Measurements from ENCODE around the gene RNF10. TPM values are rescaled to one million over a fixed set of nuclear protein-coding genes. Genes with fewer than 3 reads are reported as not detected.
A peak's percentile ranks its signal among the peaks of the same experiment; 100 is the strongest.

Gene RNF10
- total RNA-seq, 1 donor from 2014 or later: 331 TPM

- intact Hi-C loops (cut with DNase I): no loop called here
- DNase-seq (ENCODE audit: low spot score) (no peak), ATAC-seq (no peak)
These were observed 29.3 kb downstream of the RNF10 start for GRCh38 chr12:120563495-120563894.

GRCh38 chr12:120571299-120571698, 37.1 kb downstream of the RNF10 start:
- intact Hi-C loops (cut with DNase I): no loop called here

GRCh38 chr12:120573560-120573959, 39.4 kb downstream of the RNF10 start:
- no peak for ATAC-seq
- DNase-seq (ENCODE audit: low spot score): no peak
- intact Hi-C loops (cut with DNase I): no loop called here

More at GRCh38 chr12:120571299-120571698, 37.1 kb downstream of the RNF10 start:
- no peak for ATAC-seq
- no peak for DNase-seq (ENCODE audit: low spot score)

GRCh38 chr12:120574106-120574505, 40.0 kb downstream of the RNF10 start:
- ATAC-seq (no peak), DNase-seq (ENCODE audit: low spot score) (no peak)
- intact Hi-C loops (cut with DNase I): no loop called here

- no peak for ATAC-seq
- intact Hi-C loops (cut with DNase I): no loop called here
- no peak for DNase-seq (ENCODE audit: low spot score)
These were observed 45.0 kb downstream of the RNF10 start for GRCh38 chr12:120579179-120579578.

DNA sequence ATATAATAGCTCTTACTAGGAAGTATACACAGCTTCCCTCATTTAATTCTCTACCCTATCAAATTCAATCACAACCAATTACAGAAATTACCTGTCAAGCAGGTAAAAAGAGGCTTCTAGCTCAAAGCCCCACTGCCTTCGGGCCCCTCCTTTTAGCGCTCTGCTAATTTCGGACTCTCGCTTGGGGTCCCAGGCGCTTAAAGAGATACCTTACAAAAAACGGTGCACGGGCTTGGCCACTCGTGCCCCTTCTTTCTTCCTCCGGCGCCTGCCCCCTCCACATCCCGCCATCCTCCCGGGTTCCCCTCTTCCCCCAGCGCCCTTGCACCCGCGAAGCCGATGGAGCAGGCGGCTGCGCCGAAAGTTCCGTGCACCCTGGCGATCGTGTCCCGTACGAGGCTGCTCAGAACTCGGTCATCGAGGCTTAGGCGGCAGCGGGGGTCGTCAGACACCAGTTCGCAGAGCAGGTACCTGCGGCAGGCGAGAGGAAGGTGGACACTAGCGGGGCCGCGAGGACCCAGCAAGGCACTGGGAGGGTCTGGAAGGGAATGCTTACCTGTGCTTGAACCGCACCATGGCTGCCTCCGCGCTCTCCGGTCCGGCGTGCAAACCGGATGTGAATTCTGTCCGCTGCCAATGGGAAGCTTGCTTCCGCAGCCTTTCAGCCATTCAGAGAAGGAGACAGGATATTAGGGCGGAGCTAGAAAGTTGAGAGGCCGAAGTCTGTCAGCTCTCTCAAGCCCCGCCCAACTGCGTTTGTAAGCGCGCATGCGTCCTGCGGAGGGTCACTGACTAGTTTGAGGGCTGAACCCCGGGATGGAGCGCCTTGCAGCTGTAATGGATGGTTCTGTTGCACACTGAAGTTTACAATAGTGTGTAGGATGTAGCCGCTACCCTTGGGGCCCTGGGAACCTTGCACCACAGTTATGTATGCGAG, 46.9 kb downstream of the RNF10 start, which contains the start of gene POP5:
TSS of gene POP5 (minus strand) at position 616 of the 937 bp plus-strand sequence. CDS start at position 576, 40 bp downstream.
- intact Hi-C loops (cut with DNase I): loop anchor here (10.0 kb wide), 1 partner anchor 64 kb away; the partner anchor contains the start of gene CABP1
- ATAC-seq: peak; percentile 98
- peak; percentile 97 for DNase-seq (ENCODE audit: low spot score)

DNA sequence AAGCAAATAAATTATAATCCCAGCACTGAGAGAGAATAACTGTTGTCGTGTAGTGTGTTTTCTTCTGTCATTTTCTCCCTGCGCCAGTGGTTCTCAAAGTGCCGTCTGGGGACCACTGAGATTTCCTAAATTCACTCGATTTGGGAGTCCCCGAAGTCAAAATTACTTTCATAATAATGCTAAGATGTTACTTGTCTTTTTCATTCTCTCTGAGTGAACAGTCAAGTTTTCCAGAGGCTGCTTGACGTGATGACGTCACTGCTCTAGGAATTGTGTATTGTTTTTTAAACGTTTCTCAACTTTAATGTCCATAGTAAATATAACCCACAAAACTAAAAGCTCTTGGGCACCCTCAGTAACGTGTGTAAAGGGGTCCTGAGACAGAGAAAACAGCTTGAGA, 47.8 kb downstream of the RNF10 start:
- ATAC-seq (no peak), DNase-seq (ENCODE audit: low spot score) (no peak)
- intact Hi-C loops (cut with DNase I): loop anchor here (10.0 kb wide), 1 partner anchor 63 kb away; the partner anchor contains the start of gene CABP1

GRCh38 chr12:120583478-120584030, 49.4 kb downstream of the RNF10 start:
- intact Hi-C loops (cut with DNase I): loop anchor here (10.0 kb wide), 1 partner anchor 61 kb away; the partner anchor contains the start of gene CABP1
- DNase-seq (ENCODE audit: low spot score): peak; percentile 87
- ATAC-seq: peak; percentile 44

GRCh38 chr12:120584343-120585149, 50.4 kb downstream of the RNF10 start:
- intact Hi-C loops (cut with DNase I): loop anchor here (10.0 kb wide), 1 partner anchor 60 kb away; the partner anchor contains the start of gene CABP1
- DNase-seq (ENCODE audit: low spot score): peak; percentile 62
- peak; percentile 31 for ATAC-seq

DNA sequence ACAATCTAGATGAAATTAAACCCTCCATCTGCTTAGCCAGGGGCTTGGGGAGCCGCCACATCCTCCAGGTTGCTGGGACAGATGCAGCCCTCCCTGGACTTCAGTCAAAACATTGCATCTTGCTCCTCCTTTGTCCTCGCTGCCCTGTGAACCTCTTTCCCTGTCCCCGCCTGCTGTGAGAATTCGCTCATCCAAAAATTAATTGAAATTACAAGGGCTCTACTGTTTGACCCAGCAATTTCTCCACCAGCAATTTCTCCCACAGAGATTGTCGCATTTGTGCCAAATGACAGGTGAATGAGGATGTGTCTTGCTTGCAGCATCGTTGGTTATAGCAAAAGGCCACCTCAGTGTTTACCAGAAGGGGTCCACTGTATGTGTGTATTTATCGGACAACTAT, 52.0 kb downstream of the RNF10 start:
- ATAC-seq: no peak
- intact Hi-C loops (cut with DNase I): loop anchor here (10.0 kb wide), 1 partner anchor 59 kb away; the partner anchor contains the start of gene CABP1
- no peak for DNase-seq (ENCODE audit: low spot score)

GRCh38 chr12:120586860-120587259, 52.7 kb downstream of the RNF10 start:
- intact Hi-C loops (cut with DNase I): loop anchor here (10.0 kb wide), 1 partner anchor 58 kb away; the partner anchor contains the start of gene CABP1
- DNase-seq (ENCODE audit: low spot score): no peak
- no peak for ATAC-seq

- ATAC-seq (no peak), DNase-seq (ENCODE audit: low spot score) (no peak)
- intact Hi-C loops (cut with DNase I): loop anchor here (10.0 kb wide), 1 partner anchor 56 kb away; the partner anchor contains the start of gene CABP1
These were observed 54.2 kb downstream of the RNF10 start for GRCh38 chr12:120588371-120588770.

DNA sequence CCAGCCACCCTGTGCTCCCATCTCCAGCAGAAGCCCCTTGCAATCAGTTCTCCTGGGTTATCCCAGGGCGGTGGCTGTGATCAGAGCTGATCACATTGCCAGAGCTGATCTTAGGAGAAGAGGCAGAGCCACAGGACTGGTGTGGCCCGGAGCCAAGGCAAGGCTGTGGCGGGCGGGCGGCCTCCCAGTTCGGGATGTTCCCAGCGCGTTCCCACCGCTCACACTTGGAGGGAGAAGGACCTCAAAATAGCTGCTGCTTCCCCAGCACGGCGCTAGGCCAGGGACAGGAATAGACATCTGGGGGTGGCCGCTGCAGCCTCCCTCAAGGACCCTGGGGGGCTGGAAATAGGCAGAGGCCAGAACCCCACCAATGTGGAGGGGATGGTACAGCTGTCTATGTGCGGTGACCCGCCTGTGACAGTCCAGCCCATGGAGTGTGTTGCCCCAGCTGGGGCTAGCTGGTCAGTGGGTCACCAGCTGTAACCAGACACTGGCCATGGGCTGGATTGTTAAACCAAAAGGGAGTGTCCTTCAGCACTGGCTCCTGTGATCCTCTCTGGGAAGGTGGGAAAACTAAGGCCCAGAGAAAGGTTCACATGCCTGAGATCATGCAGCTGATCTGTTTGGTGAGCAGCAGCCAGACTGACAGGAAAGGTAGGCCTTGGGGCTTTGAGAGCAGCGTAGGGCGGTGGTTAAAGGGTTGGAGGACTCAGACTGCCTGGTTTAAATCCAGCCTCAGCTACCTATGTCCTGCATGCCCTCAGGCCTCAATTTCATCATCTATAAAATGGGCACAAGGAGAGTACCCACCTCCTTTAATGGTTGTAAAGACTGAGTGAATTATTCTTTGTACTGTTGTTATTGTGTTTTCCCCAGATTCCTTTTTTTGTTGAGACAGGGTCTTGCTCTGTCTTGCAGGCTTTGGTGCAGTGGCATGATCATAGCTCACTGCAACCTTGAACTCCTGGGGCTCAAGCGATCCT, 55.1 kb downstream of the RNF10 start:
- intact Hi-C loops (cut with DNase I): loop anchor here (10.0 kb wide), 1 partner anchor 56 kb away; the partner anchor contains the start of gene CABP1
- DNase-seq (ENCODE audit: low spot score) (no peak), ATAC-seq (peak; percentile 36)

DNA sequence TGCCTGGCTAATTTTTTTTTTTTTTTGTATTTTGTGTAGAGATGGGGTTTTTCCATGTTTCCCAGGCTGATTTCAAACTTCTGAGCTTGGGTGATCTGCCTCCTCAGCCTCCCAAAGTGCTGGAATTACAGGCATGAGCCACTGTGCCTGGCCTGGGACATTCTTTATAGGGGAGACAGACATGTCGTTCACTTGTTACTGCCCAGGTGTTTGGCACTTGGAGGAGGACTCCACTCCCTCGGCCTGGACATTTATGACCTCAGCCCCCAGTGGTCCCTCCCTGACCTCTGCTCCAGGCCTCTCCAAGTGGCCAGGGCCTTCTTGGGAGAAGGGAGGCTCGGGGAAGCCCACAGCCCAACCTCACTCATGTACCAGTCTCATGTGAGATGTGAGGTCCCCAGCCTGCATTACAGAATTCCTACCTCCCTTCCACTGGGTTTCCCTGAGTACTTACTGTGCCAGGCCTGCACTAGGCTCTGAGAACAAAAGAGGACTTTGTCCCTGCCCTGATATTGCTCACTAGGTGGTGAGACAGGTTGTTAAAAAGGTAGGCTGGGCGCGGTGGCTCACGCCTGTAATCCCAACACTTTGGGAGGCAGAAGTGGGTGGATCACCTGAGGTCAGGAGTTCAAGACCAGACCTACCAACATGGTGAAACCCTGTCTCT, 56.7 kb downstream of the RNF10 start:
- DNase-seq (ENCODE audit: low spot score) (no peak), ATAC-seq (no peak)
- intact Hi-C loops (cut with DNase I): no loop called here

GRCh38 chr12:120592121-120593049, 58.2 kb downstream of the RNF10 start:
- intact Hi-C loops (cut with DNase I): no loop called here
- ATAC-seq (no peak), DNase-seq (ENCODE audit: low spot score) (no peak)

DNA sequence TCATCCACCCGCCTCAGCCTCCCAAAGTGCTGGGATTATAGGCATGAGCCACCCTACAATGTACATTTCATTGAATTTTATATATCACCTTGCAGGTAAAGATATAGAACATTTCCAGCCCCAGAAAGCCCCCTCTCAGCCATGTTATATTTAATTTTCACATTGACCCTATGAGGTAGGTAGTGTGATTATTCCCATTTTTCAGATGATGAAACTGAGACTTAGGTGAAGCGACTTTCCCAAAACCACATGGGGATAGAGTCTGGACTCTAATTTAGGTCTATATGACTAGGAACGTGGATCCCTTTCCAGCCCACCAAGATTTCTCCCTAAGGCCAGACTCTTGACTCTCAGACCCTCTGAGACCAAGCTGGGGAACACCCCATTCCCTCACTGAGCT, 62.7 kb downstream of the RNF10 start:
- DNase-seq (ENCODE audit: low spot score) (no peak), ATAC-seq (no peak)
- intact Hi-C loops (cut with DNase I): no loop called here
